ENCODE measurements around the gene PPP6R2. TPM values are rescaled to one million over a fixed set of nuclear protein-coding genes. Genes with fewer than 3 reads are reported as not detected.
"Not testable (repeated sequence)": the region's sequence is repeated elsewhere in the genome, so short reads cannot be mapped to it uniquely, and the experiment has no call there.

Gene PPP6R2
- total and polyA plus RNA-seq, 12 donors: 34.7 to 51.5 (median 37.7) TPM

DNA sequence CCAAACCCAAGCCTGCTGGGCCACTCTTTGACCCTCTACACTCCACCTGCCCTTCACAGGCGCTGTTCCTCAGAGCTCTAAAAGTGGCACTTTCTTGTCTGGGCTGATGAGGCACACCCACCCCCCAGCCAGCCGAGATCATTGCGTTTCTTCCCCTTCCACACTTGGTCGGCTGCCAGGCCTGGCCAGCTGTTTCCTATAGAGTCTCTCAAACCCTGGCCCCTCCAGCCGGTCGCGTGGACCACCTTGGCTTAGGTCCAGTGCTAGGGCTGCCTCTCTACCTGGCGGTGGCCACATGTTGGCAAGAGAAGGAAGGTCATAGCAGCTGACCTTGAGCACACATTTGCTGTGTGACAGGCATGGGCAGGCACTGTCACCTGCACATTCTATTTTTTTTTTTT is 60.6 kb downstream of the PPP6R2 start:
- Histone ChIP-seq H3K4me3 (no peak overlapping the region), H3K27ac (peak overlapping the region in 2 of 10 donors; percentile 16 to 71), H3K27me3 (no peaks in the 10 kb centered on the region), H3K4me1 (peaks cover 0 to 50% (median 21%) of the 10 kb centered on the region in 9 donors), H3K9me3 (no peaks in the 10 kb centered on the region), H3K36me3 (peaks cover 0 to 53% (median 20%) of the 10 kb centered on the region in 9 donors)
- TF ChIP-seq, protein P1, sequence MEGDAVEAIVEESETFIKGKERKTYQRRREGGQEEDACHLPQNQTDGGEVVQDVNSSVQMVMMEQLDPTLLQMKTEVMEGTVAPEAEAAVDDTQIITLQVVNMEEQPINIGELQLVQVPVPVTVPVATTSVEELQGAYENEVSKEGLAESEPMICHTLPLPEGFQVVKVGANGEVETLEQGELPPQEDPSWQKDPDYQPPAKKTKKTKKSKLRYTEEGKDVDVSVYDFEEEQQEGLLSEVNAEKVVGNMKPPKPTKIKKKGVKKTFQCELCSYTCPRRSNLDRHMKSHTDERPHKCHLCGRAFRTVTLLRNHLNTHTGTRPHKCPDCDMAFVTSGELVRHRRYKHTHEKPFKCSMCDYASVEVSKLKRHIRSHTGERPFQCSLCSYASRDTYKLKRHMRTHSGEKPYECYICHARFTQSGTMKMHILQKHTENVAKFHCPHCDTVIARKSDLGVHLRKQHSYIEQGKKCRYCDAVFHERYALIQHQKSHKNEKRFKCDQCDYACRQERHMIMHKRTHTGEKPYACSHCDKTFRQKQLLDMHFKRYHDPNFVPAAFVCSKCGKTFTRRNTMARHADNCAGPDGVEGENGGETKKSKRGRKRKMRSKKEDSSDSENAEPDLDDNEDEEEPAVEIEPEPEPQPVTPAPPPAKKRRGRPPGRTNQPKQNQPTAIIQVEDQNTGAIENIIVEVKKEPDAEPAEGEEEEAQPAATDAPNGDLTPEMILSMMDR (IDR thresholded peaks at IDR 0.05): no peak
- ATAC-seq (peak in 7 of 8 donors; percentile 34 to 63 (median 45)), DNase-seq (peak; percentile 49 to 69)
- 22 to 29% methylated on average over 8 of the region's 8 CpGs for WGBS, 2 donors
- intact Hi-C loops (cut with DNase I): no loop called here

DNA sequence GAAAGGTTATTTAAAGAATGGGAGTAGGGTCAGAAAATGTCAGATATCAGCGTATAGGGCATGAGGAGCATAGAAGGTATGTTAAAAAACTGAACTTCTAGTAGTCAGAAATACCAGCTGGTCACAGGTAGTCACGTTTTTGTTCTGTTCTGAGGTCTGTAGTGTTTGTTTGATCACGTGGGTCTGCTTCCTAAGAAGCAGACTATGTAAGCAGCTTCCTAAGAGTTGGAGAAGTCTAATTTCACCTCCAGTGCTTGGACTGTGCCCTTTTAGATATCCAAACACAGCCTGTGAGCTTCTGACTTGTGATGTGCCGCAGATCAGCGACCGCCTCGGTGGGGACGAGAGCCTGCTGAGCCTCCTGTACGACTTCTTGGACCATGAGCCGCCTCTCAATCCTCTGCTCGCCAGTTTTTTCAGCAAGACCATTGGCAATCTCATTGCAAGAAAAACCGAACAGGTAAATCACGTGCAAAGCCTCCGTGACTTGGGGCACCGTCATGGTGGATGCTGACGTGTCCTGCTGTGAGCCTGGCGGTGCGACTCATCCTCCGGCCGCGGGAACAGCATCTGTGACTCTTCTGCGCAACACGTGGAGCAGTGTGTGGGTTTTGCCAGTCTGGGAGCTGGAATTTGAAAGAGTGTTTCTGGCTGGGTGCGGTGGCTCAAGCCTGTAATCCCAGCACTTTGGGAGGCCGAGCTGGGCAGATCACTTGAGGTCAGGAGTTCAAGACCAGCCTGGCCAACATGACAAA is 63.5 kb downstream of the PPP6R2 start:
- H3K36me3 ChIP-seq: peaks cover 0 to 62% (median 25%) of the 10 kb centered on the region in 9 donors
- H3K27me3 ChIP-seq: no peaks in the 10 kb centered on the region
- no peak overlapping the region for H3K27ac ChIP-seq
- WGBS, 2 donors: 96% methylated on average over 25 of the region's 25 CpGs
- DNase-seq: no peak
- H3K4me3 ChIP-seq: no peak overlapping the region
- intact Hi-C loops (cut with DNase I): no loop called here
- TF ChIP-seq, protein P1 (IDR thresholded peaks at IDR 0.05): no peak
- H3K4me1 ChIP-seq: peaks cover 0 to 25% (median 12%) of the 10 kb centered on the region in 9 donors
- ATAC-seq: no peak
- H3K9me3 ChIP-seq: no peaks in the 10 kb centered on the region

DNA sequence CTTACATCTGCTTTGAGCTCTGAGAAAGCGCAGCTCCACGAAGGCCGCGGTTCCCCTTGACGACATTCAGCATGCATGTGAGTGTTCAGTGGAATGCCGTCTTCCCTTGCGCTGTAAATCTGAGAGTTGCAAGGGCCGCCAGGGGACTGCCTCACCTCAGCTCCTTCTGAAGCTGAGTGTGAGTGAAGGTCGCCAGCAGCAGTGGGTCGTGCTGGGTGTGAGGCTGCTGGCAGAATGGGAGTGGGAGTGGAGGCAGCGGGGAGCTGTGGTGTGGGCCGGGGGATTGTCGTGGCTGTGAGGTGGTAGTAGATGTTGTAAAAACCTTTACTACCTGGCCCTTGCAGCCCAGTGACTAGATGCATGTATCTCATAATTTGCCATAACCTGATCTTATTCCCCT is 65.2 kb downstream of the PPP6R2 start:
- Histone ChIP-seq H3K4me1 (peaks cover 0 to 12% (median 8%) of the 10 kb centered on the region in 9 donors), H3K27me3 (no peaks in the 10 kb centered on the region), H3K36me3 (peaks cover 0 to 68% (median 25%) of the 10 kb centered on the region in 9 donors), H3K9me3 (no peaks in the 10 kb centered on the region), H3K27ac (no peak overlapping the region), H3K4me3 (no peak overlapping the region)
- ATAC-seq (no peak), DNase-seq (no peak)
- TF ChIP-seq, protein P1 (IDR thresholded peaks at IDR 0.05): no peak
- intact Hi-C loops (cut with DNase I): no loop called here
- WGBS, 2 donors: 87 to 95% methylated on average over 13 of the region's 13 CpGs

DNA sequence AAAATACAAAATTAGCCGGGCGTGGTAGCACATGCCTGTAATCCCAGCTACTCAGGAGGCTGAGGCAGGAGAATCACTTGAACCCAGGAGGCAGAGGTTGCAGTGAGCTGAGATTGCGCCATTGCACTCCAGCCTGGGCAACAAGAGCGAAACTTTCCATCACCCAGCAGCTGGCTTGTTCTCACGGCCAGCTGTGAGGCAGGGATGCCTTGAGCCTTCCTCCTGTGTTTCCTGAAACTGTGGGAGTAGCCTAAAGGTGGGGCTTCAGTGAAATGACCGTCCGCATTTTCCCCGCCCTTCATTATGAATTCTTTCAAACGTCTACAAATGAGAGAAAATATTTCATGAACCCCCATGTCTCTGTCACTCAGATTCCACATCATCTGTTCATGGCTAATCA is 65.8 kb downstream of the PPP6R2 start:
- ATAC-seq; DNase-seq; H3K9me3 ChIP-seq; H3K4me3 ChIP-seq; H3K27ac ChIP-seq; H3K4me1 ChIP-seq; intact Hi-C loops (cut with DNase I); H3K27me3 ChIP-seq: not testable (repeated sequence)
- peaks cover 0 to 74% (median 26%) of the 10 kb centered on the region in 9 donors for H3K36me3 ChIP-seq
- WGBS, 2 donors: 73 to 80% methylated on average over 9 of the region's 9 CpGs

Measured in heart right ventricle (tissue), 16 donors.